HG03108 (cell line): ENCODE data around the gene YAP1.

Experiments
- ATAC-seq: cut with Tn5 transposase; IDR thresholded peaks from one replicate; pipeline ENCODE4 v1.9.1; 2021; ENCODE audit warnings: moderate library complexity; ENCODE audit not compliant: unreplicated experiment

The YAP1 gene

GRCh38 chr11:102109896-102110760, at the start of gene YAP1:
Gene YAP1 (plus strand): TSS chr11:102110447. CDS start chr11:102110849, 402 bp downstream.
- peak; percentile 80 for ATAC-seq

- no peak for ATAC-seq
Observed at GRCh38 chr11:102061276-102061675, 49.0 kb upstream of the YAP1 start.

GRCh38 chr11:102062106-102062505, 48.1 kb upstream of the YAP1 start:
- no peak for ATAC-seq

GRCh38 chr11:102064316-102064715, 45.9 kb upstream of the YAP1 start:
- ATAC-seq, result no peak

GRCh38 chr11:102070766-102071165, 39.5 kb upstream of the YAP1 start:
- no peak for ATAC-seq

- ATAC-seq, result no peak
Observed at GRCh38 chr11:102071497-102072472, 38.5 kb upstream of the YAP1 start.

DNA sequence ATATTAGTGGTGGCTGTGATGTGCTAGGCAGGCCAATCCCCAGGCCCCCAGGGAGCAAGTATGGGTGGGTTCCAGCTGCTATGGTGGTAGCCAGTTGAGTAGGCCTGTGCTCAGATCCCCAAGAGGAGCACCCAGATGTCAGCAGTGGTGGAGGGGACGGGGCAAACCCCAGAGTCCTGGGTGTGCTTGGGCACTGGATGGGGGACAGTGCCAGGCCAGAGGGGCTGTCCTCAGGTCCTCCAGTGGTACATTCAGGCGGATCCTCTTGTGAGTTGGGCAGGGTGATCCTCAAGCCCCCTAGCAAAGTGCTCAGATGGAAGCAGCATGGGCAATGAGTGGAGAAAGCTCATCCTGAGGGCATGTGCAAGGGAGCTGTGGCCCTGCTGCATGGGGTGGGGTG, 37.0 kb upstream of the YAP1 start:
- no peak for ATAC-seq

- no peak for ATAC-seq
Observed at GRCh38 chr11:102079625-102080024, 30.6 kb upstream of the YAP1 start.

GRCh38 chr11:102081313-102081712, 28.9 kb upstream of the YAP1 start:
- ATAC-seq, result no peak

- ATAC-seq, result no peak
Observed at GRCh38 chr11:102085864-102086551, 24.2 kb upstream of the YAP1 start.

DNA sequence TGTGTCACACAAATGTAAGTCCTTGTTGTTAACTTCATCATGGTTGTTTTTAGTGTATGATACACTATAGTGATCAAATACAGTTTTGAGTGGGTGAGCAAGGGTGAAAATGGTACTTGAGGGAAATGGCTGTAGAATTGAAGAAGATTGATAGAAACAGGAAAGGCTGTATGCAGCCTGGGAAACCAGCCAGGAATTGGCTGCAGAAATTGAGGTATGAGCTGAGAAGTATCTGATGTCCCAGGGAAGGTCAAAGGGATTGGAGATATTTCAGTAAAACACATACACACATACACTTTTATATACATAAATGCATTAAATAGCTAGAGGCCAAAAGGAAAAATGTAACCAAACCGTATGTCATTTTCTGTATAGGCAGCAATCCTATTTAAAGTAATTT, 13.1 kb upstream of the YAP1 start:
- no peak for ATAC-seq

DNA sequence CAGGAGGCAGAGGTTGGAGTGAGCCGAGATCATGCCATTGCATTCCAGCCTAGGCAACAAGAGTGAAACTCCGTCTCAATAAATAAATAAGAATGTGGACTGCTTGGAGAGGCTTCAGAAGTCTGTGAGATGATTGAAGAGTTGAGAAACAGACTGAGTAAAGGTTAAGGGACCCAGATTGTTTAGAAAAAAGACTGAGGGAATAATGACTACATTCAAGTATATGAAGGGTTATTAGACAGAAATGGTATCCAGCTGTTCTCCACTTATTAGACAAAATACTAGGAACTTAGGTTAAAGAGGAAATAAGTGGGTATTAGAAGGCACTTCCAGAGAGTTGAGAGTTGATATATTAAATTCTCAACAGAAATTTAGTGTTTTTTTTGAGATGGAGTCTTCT, 10.5 kb upstream of the YAP1 start:
- ATAC-seq, result no peak

GRCh38 chr11:102108734-102109440, 1.4 kb upstream of the YAP1 start:
- no peak for ATAC-seq

DNA sequence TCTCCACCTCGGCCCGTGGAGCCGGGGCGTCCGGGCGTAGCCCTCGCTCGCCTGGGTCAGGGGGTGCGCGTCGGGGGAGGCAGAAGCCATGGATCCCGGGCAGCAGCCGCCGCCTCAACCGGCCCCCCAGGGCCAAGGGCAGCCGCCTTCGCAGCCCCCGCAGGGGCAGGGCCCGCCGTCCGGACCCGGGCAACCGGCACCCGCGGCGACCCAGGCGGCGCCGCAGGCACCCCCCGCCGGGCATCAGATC, 439 bp downstream of the YAP1 start:
- peak; percentile 10 for ATAC-seq

GRCh38 chr11:102111011-102111786, 952 bp downstream of the YAP1 start:
- no peak for ATAC-seq

DNA sequence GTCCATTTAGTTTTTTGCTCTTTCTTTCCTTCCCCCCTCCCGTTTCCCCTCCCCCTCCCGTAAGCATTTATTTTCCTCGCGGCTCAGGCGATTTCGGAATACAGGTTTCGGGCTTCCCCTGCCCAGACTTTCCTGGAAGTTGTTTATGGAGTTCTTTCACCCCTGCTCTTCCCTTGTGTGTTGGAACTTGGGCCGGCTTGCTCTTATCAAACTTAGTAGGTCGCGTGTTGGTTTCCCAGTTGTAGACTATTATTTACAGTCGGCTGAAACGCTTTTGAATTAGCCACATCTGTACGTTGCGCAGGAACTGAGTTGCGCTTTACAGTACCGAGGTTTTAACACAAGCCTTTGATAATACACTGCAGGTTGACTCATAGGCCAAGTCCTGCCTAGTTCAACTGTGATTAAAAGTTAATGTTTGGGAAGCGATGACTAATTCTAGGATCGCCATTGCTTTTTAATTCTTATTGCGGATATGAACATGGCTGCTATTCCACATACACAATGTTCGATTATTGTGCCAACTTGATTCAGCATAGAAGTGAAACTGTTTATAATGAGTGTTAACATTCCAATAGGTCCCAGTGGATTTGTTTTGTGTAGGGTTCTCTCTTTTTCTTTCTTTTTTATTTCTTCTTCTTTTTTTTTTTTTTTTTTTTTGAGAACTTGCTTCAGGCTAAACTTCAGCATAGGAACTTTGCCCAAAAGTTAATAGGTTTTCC, 1.7 kb downstream of the YAP1 start:
- ATAC-seq, result no peak

DNA sequence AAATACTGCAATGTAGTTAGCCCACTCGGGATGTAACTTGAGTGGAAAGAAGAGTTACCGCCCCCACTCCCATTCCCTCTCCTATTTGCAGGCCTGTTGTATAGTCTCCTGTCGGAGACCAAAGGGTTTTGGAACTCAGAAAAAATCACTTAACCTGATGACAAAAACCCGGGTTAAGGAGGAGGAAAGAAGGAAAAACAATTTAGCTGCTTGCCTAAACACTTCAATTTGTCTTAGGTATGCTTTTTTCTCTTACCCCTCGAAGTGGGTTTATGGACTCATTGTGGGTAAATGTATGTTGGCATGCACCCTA, 2.2 kb downstream of the YAP1 start:
- ATAC-seq, result no peak

DNA sequence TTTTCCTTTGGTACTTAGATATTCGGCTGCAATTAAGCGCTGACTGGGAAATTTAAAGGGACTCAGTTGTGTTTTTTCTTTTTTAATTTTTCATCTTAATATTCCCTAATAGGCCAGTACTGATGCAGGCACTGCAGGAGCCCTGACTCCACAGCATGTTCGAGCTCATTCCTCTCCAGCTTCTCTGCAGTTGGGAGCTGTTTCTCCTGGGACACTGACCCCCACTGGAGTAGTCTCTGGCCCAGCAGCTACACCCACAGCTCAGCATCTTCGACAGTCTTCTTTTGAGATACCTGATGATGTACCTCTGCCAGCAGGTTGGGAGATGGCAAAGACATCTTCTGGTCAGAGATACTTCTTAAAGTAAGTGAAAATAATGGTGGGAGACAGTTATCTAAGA, 3.8 kb downstream of the YAP1 start:
- no peak for ATAC-seq

GRCh38 chr11:102115557-102115956, 5.3 kb downstream of the YAP1 start:
- no peak for ATAC-seq
